Neural crest cell (in vitro differentiated cells): Measurements from ENCODE around the gene PPP6R3. TPM values are rescaled to one million over a fixed set of nuclear protein-coding genes. Genes with fewer than 3 reads are reported as not detected.

Experiments
- DNase-seq: peaks from one replicate; pipeline ENCODE4 v3.0.0; 2021; ENCODE audit warnings: low read depth, mixed read lengths, low spot score
- H3K27ac Mint-ChIP-seq: one replicate; pipeline ENCODE4 v1.8.0; 2021; ENCODE audit warnings: mild to moderate bottlenecking, mixed read lengths; ENCODE audit not compliant: unreplicated experiment
- H3K27me3 Mint-ChIP-seq: 2 replicates; pipeline ENCODE4 v1.8.0; 2021; ENCODE audit warnings: low read depth, mild to moderate bottlenecking, mixed read lengths
- H3K36me3 Mint-ChIP-seq: 2 replicates; pipeline ENCODE4 v1.8.0; 2021; ENCODE audit warnings: low read depth, mild to moderate bottlenecking, mixed read lengths
- H3K4me1 Mint-ChIP-seq: 2 replicates; pipeline ENCODE4 v1.8.0; 2021; ENCODE audit warnings: mixed read lengths
- H3K4me3 Mint-ChIP-seq: one replicate; pipeline ENCODE4 v1.8.0; 2021; ENCODE audit warnings: mild to moderate bottlenecking, mixed read lengths
- H3K9me3 Mint-ChIP-seq: 2 replicates; pipeline ENCODE4 v1.8.0; 2021; ENCODE audit warnings: mixed read lengths
- CTCF ChIP-seq: fragments of 200-600 bp; sonication (generic); conservative IDR thresholded peaks from 2 replicates; pipeline ENCODE4 v1.5.0; 2021; ENCODE audit warnings: antibody characterized with exemption, mild to moderate bottlenecking
- total RNA-seq: library from RNA; stranded (reverse); gene quantifications from 2 replicates; pipeline ENCODE4 v1.2.1, GENCODE V29; 2021

PPP6R3 gene
- total RNA-seq, 1 donor from 2014 or later = 111 TPM

GRCh38 chr11:68652683-68653156 is 192.2 kb downstream of the PPP6R3 start:
- Mint-ChIP-seq H3K36me3 (no peaks in the 10 kb centered on the region), H3K4me3 (no peak overlapping the region), H3K4me1 (peaks cover 10% of the 10 kb centered on the region), H3K9me3 (no peaks in the 10 kb centered on the region), H3K27me3 (no peaks in the 10 kb centered on the region), H3K27ac (peak overlapping the region; percentile 67)
- no peak for TF ChIP-seq CTCF
- DNase-seq = no peak

GRCh38 chr11:68653486-68654430 is 193.2 kb downstream of the PPP6R3 start:
- no peak overlapping the region for H3K4me3 Mint-ChIP-seq
- no peaks in the 10 kb centered on the region for H3K9me3 Mint-ChIP-seq
- no peak for TF ChIP-seq CTCF
- peaks cover 10% of the 10 kb centered on the region for H3K4me1 Mint-ChIP-seq
- no peak for DNase-seq
- no peaks in the 10 kb centered on the region for H3K36me3 Mint-ChIP-seq
- no peak overlapping the region for H3K27ac Mint-ChIP-seq
- H3K27me3 Mint-ChIP-seq = no peaks in the 10 kb centered on the region

- no peaks in the 10 kb centered on the region for H3K36me3 Mint-ChIP-seq
- TF ChIP-seq CTCF = no peak
- no peak overlapping the region for H3K4me3 Mint-ChIP-seq
- H3K9me3 Mint-ChIP-seq = no peaks in the 10 kb centered on the region
- peaks cover 10% of the 10 kb centered on the region for H3K4me1 Mint-ChIP-seq
- H3K27me3 Mint-ChIP-seq = no peaks in the 10 kb centered on the region
- DNase-seq = no peak
- H3K27ac Mint-ChIP-seq = no peak overlapping the region
These were observed 194.4 kb downstream of the PPP6R3 start for GRCh38 chr11:68654978-68655377.

GRCh38 chr11:68655406-68655805 is 194.9 kb downstream of the PPP6R3 start:
- Mint-ChIP-seq H3K4me1 (peaks cover 10% of the 10 kb centered on the region), H3K9me3 (no peaks in the 10 kb centered on the region), H3K4me3 (no peak overlapping the region), H3K36me3 (no peaks in the 10 kb centered on the region), H3K27ac (peak overlapping the region; percentile 72), H3K27me3 (no peaks in the 10 kb centered on the region)
- TF ChIP-seq CTCF = no peak
- DNase-seq = no peak

GRCh38 chr11:68655806-68656205 is 195.3 kb downstream of the PPP6R3 start:
- peaks cover 10% of the 10 kb centered on the region for H3K4me1 Mint-ChIP-seq

More at GRCh38 chr11:68655806-68656205, 195.3 kb downstream of the PPP6R3 start:
- Mint-ChIP-seq H3K27ac (no peak overlapping the region), H3K36me3 (no peaks in the 10 kb centered on the region), H3K9me3 (no peaks in the 10 kb centered on the region), H3K27me3 (no peaks in the 10 kb centered on the region), H3K4me3 (no peak overlapping the region)
- no peak for DNase-seq
- TF ChIP-seq CTCF = no peak
